Loucy (cell line): ENCODE results near the gene DUS4L.

ENCODE experiments used
- H2AFZ ChIP-seq: fragments of 200-600 bp; sonication (generic); 2 replicates; pipeline ENCODE4 v1.6.0; 2016; ENCODE audit warnings: antibody characterized with exemption, mild to moderate bottlenecking, low read length, moderate library complexity
- H3F3A ChIP-seq: fragments of 200-600 bp; 2 replicates; pipeline ENCODE4 v1.6.0; 2016; ENCODE audit warnings: antibody characterized with exemption, low read depth, mild to moderate bottlenecking
- H3K27me3 ChIP-seq: fragments of 200-600 bp; sonication (generic); 2 replicates; pipeline ENCODE4 v1.6.1; 2014; ENCODE audit warnings: low read length, mild to moderate bottlenecking; ENCODE audit not compliant: insufficient read depth, poor library complexity, severe bottlenecking
- H3K36me3 ChIP-seq: fragments of 200-600 bp; sonication (generic); 2 replicates; pipeline ENCODE4 v1.6.1; 2016; ENCODE audit warnings: low read length; ENCODE audit not compliant: insufficient read depth
- H3K4me1 ChIP-seq: fragments of 200-600 bp; sonication (generic); 2 replicates; pipeline ENCODE4 v1.5.1; 2014; ENCODE audit warnings: low read length, mild to moderate bottlenecking; ENCODE audit not compliant: insufficient read depth, poor library complexity, severe bottlenecking
- H3K4me2 ChIP-seq: fragments of 200-600 bp; sonication (generic); 2 replicates; pipeline ENCODE4 v1.6.0; 2014; ENCODE audit warnings: antibody characterized with exemption, low read length, low read depth, mild to moderate bottlenecking; ENCODE audit not compliant: poor library complexity, severe bottlenecking
- H3K4me3 ChIP-seq: fragments of 200-600 bp; sonication (generic); 2 replicates; pipeline ENCODE4 v1.5.1; 2014; ENCODE audit warnings: low read length, mild to moderate bottlenecking, mixed read lengths; ENCODE audit not compliant: poor library complexity, severe bottlenecking
- H3K79me2 ChIP-seq: fragments of 200-600 bp; sonication (generic); 2 replicates; pipeline ENCODE4 v1.6.1; 2014; ENCODE audit warnings: low read length; ENCODE audit not compliant: insufficient read depth
- H3K9ac ChIP-seq: fragments of 200-600 bp; sonication (generic); 2 replicates; pipeline ENCODE4 v1.6.0; 2014; ENCODE audit warnings: mild to moderate bottlenecking, low read depth, low read length, moderate library complexity; ENCODE audit not compliant: poor library complexity, severe bottlenecking
- H3K9me2 ChIP-seq: fragments of 200-600 bp; sonication (generic); replicated peaks from 2 replicates; pipeline ENCODE4 v1.6.1; 2016; ENCODE audit warnings: low read depth, low read length, mixed read lengths
- H3K9me3 ChIP-seq: fragments of 200-600 bp; sonication (generic); 2 replicates; pipeline ENCODE4 v1.6.1; 2014; ENCODE audit warnings: mild to moderate bottlenecking, antibody characterized with exemption, low read length, low read depth; ENCODE audit not compliant: insufficient read depth
- H4K20me1 ChIP-seq: fragments of 200-600 bp; sonication (generic); 2 replicates; pipeline ENCODE4 v1.6.0; 2014; ENCODE audit warnings: antibody characterized with exemption, low read length, mild to moderate bottlenecking; ENCODE audit not compliant: insufficient read depth, poor library complexity, severe bottlenecking
- CTCF ChIP-seq: fragments of 200-600 bp; sonication (generic); conservative IDR thresholded peaks from 2 replicates; pipeline ENCODE4 v1.5.1; 2014; ENCODE audit warnings: mild to moderate bottlenecking, antibody characterized with exemption, low read length
- EZH2phosphoT487 ChIP-seq: fragments of 200-600 bp; IDR thresholded peaks from 2 replicates; pipeline ENCODE4 v1.6.1; 2018; ENCODE audit warnings: antibody characterized with exemption, mild to moderate bottlenecking, moderate library complexity, borderline replicate concordance

The DUS4L gene

GRCh38 chr7:107563775-107564552 is at the start of gene DUS4L, which contains the start of gene COG5:
TSS of gene DUS4L (plus strand) at chr7:107563971. CDS start at chr7:107567071, 3,100 bp downstream.
TSS of gene COG5 (minus strand) at chr7:107563920. CDS start at chr7:107563896, 24 bp downstream.
- Histone ChIP-seq H3K27me3 (no peaks in the 10 kb centered on the region), H3K9ac (peak within 1 kb of the TSS; percentile 85), H4K20me1 (peaks cover 39% of the 10 kb centered on the region), H3K9me2 (no peaks in the 10 kb centered on the region), H3K36me3 (no peaks in the 10 kb centered on the region), H3F3A (no peaks in the 10 kb centered on the region), H2AFZ (peak within 1 kb of the TSS; percentile 95), H3K4me3 (peak within 1 kb of the TSS; percentile 84), H3K9me3 (no peaks in the 10 kb centered on the region), H3K4me2 (peak within 1 kb of the TSS; percentile 93), H3K4me1 (peaks cover 46% of the 10 kb centered on the region), H3K79me2 (peaks cover 54% of the 10 kb centered on the region)
- TF ChIP-seq CTCF (no peak), EZH2phosphoT487 (no peak)

GRCh38 chr7:107526672-107527071 is 37.1 kb upstream of the DUS4L start:
- H3K4me3 ChIP-seq = no peak overlapping the region
- H4K20me1 ChIP-seq = peaks cover 3% of the 10 kb centered on the region
- no peak overlapping the region for H2AFZ ChIP-seq
- H3K9me2 ChIP-seq = no peaks in the 10 kb centered on the region
- H3K9me3 ChIP-seq = no peaks in the 10 kb centered on the region
- H3F3A ChIP-seq = no peaks in the 10 kb centered on the region
- H3K9ac ChIP-seq = no peak overlapping the region
- H3K4me1 ChIP-seq = no peaks in the 10 kb centered on the region
- H3K79me2 ChIP-seq = 0 out of 2 replicates have a peak, but pooled peaks cover under 1% of the 10 kb centered on the region
- H3K36me3 ChIP-seq = peaks cover 25% of the 10 kb centered on the region; the same call in 1 of the 2 replicates
- TF ChIP-seq EZH2phosphoT487 = no peak
- TF ChIP-seq CTCF = no peak
- no peaks in the 10 kb centered on the region for H3K27me3 ChIP-seq
- H3K4me2 ChIP-seq = no peak overlapping the region

- peaks cover 3% of the 10 kb centered on the region for H4K20me1 ChIP-seq
- no peaks in the 10 kb centered on the region for H3K9me2 ChIP-seq
- no peak overlapping the region for H2AFZ ChIP-seq
- no peaks in the 10 kb centered on the region for H3K4me1 ChIP-seq
- TF ChIP-seq EZH2phosphoT487 = no peak
- TF ChIP-seq CTCF = no peak
- H3K27me3 ChIP-seq = no peaks in the 10 kb centered on the region
- H3K36me3 ChIP-seq = peaks cover 25% of the 10 kb centered on the region; the same call in 1 of the 2 replicates
- H3F3A ChIP-seq = no peaks in the 10 kb centered on the region
- H3K9ac ChIP-seq = no peak overlapping the region
- H3K79me2 ChIP-seq = no peaks in the 10 kb centered on the region
- no peaks in the 10 kb centered on the region for H3K9me3 ChIP-seq
- no peak overlapping the region for H3K4me2 ChIP-seq
- no peak overlapping the region for H3K4me3 ChIP-seq
Observed at GRCh38 chr7:107527196-107527595, 36.6 kb upstream of the DUS4L start.
